KMS-11 (cell line): ENCODE data around the gene RTN4IP1.

Experiments
- H2AFZ ChIP-seq: fragments of 200-600 bp; sonication (generic); 2 replicates; pipeline ENCODE4 v1.6.1; 2016; ENCODE audit warnings: antibody characterized with exemption, mixed run types, low read depth
- H3K27ac ChIP-seq: fragments of 200-600 bp; sonication (generic); 2 replicates; pipeline ENCODE4 v1.6.1; 2016; ENCODE audit warnings: mild to moderate bottlenecking, mixed run types
- H3K27me3 ChIP-seq: fragments of 200-600 bp; sonication (generic); 2 replicates; pipeline ENCODE4 v1.6.1; 2017; ENCODE audit warnings: mild to moderate bottlenecking, low read depth, mixed run types, moderate library complexity; ENCODE audit not compliant: insufficient read depth
- H3K36me3 ChIP-seq: fragments of 200-600 bp; sonication (generic); 2 replicates; pipeline ENCODE4 v1.6.1; 2017; ENCODE audit warnings: mild to moderate bottlenecking, mixed run types; ENCODE audit not compliant: insufficient read depth
- H3K4me1 ChIP-seq: fragments of 200-600 bp; sonication (generic); 2 replicates; pipeline ENCODE4 v1.6.1; 2016; ENCODE audit warnings: mild to moderate bottlenecking, low read depth, mixed run types; ENCODE audit not compliant: poor library complexity, severe bottlenecking
- H3K4me2 ChIP-seq: fragments of 200-600 bp; sonication (generic); 2 replicates; pipeline ENCODE4 v1.7.0; 2016; ENCODE audit warnings: mild to moderate bottlenecking, mixed run types
- H3K4me3 ChIP-seq: fragments of 200-600 bp; sonication (generic); IDR thresholded peaks from 2 replicates; pipeline ENCODE4 v1.6.1; 2017; ENCODE audit warnings: low read depth, low read length, mixed read lengths; ENCODE audit not compliant: insufficient read depth
- H3K79me2 ChIP-seq: fragments of 200-600 bp; sonication (generic); 2 replicates; pipeline ENCODE4 v1.6.1; 2016; ENCODE audit warnings: low read depth, mixed run types; ENCODE audit not compliant: insufficient read depth
- H3K9ac ChIP-seq: fragments of 200-600 bp; sonication (generic); 2 replicates; pipeline ENCODE4 v1.6.1; 2016; ENCODE audit warnings: mild to moderate bottlenecking, mixed run types
- H4K20me1 ChIP-seq: fragments of 200-600 bp; sonication (generic); 2 replicates; pipeline ENCODE4 v1.6.1; 2016; ENCODE audit warnings: mild to moderate bottlenecking, mixed run types; ENCODE audit not compliant: insufficient read depth
- CTCF ChIP-seq: fragments of 200-600 bp; sonication (generic); conservative IDR thresholded peaks from 2 replicates; pipeline ENCODE4 v1.6.1; 2017; ENCODE audit warnings: low read depth, mild to moderate bottlenecking, antibody characterized with exemption, low read length, moderate library complexity, mixed read lengths

RTN4IP1 gene

GRCh38 chr6:106557837-106558236 is 71.5 kb downstream of the RTN4IP1 start:
- H3K36me3 ChIP-seq = no peaks in the 10 kb centered on the region
- no peak for TF ChIP-seq CTCF
- H3K79me2 ChIP-seq = no peaks in the 10 kb centered on the region
- no peak overlapping the region for H3K27ac ChIP-seq
- H2AFZ ChIP-seq = no peak overlapping the region
- H3K27me3 ChIP-seq = no peaks in the 10 kb centered on the region
- H3K4me3 ChIP-seq = no peak overlapping the region
- no peaks in the 10 kb centered on the region for H3K4me1 ChIP-seq
- H4K20me1 ChIP-seq = no peaks in the 10 kb centered on the region
- no peak overlapping the region for H3K9ac ChIP-seq
- H3K4me2 ChIP-seq = no peak overlapping the region

GRCh38 chr6:106556368-106556960 is 72.8 kb downstream of the RTN4IP1 start:
- H2AFZ ChIP-seq = no peak overlapping the region
- no peak overlapping the region for H3K9ac ChIP-seq
- no peaks in the 10 kb centered on the region for H3K36me3 ChIP-seq
- H3K27me3 ChIP-seq = no peaks in the 10 kb centered on the region
- H3K4me1 ChIP-seq = no peaks in the 10 kb centered on the region
- H3K79me2 ChIP-seq = no peaks in the 10 kb centered on the region
- TF ChIP-seq CTCF = peak; percentile 40; the same call in 1 of the 2 replicates
- no peak overlapping the region for H3K27ac ChIP-seq
- no peak overlapping the region for H3K4me3 ChIP-seq
- no peaks in the 10 kb centered on the region for H4K20me1 ChIP-seq
- H3K4me2 ChIP-seq = no peak overlapping the region

GRCh38 chr6:106555767-106556166 is 73.5 kb downstream of the RTN4IP1 start:
- Histone ChIP-seq H3K36me3 (no peaks in the 10 kb centered on the region), H3K79me2 (no peaks in the 10 kb centered on the region), H3K27me3 (no peaks in the 10 kb centered on the region), H2AFZ (no peak overlapping the region), H3K4me3 (no peak overlapping the region), H3K27ac (no peak overlapping the region), H4K20me1 (no peaks in the 10 kb centered on the region), H3K4me1 (no peaks in the 10 kb centered on the region), H3K4me2 (no peak overlapping the region), H3K9ac (no peak overlapping the region)
- no peak for TF ChIP-seq CTCF

GRCh38 chr6:106553440-106553839 is 75.9 kb downstream of the RTN4IP1 start:
- no peak overlapping the region for H3K27ac ChIP-seq
- no peaks in the 10 kb centered on the region for H3K36me3 ChIP-seq
- no peak for TF ChIP-seq CTCF

More at GRCh38 chr6:106553440-106553839, 75.9 kb downstream of the RTN4IP1 start:
- H2AFZ ChIP-seq = no peak overlapping the region
- H3K9ac ChIP-seq = no peak overlapping the region
- H3K79me2 ChIP-seq = no peaks in the 10 kb centered on the region
- no peaks in the 10 kb centered on the region for H4K20me1 ChIP-seq
- no peak overlapping the region for H3K4me2 ChIP-seq
- H3K4me1 ChIP-seq = no peaks in the 10 kb centered on the region
- H3K4me3 ChIP-seq = no peak overlapping the region
- H3K27me3 ChIP-seq = no peaks in the 10 kb centered on the region
